IMR-90 (cell line): ENCODE results near the gene CIT. TPM values are rescaled to one million over a fixed set of nuclear protein-coding genes. Genes with fewer than 3 reads are reported as not detected.

Experiments
- ATAC-seq: fragments of 200-7000 bp; cut with Tn5 transposase; 2 replicates; pipeline ENCODE4 v1.9.1; 2020; ENCODE audit warnings: low read depth, mild to moderate bottlenecking, moderate library complexity
- BruUV-seq: library from RNA; stranded (reverse); fragments of 400-500 nt; replicated peaks from 2 replicates; lab custom pipeline; 2021; lab: Mats Ljungman, UMichigan
- CTCF ChIA-PET: fragments of 300-600 bp; formaldehyde crosslinking; extraction: SDS; loops from one replicate; lab custom pipeline; 2021; ENCODE audit warnings: antibody characterized with exemption; lab: Yijun Ruan, JAX
- POLR2A ChIA-PET: fragments of 300-600 bp; sonication (Branson Sonifier 250); formaldehyde crosslinking; loops from one replicate; lab custom pipeline; 2022; ENCODE audit warnings: antibody characterized with exemption; ENCODE audit not compliant: unreplicated experiment; lab: Charles Lee
- DNase-seq: peaks from one replicate; pipeline ENCODE4 v3.0.0; 2013
- H2AFZ ChIP-seq: replicated peaks from 2 replicates; pipeline ENCODE3; 2013; ENCODE audit warnings: low read length, mild to moderate bottlenecking; ENCODE audit not compliant: poor library complexity
- H2AK5ac ChIP-seq: 2 replicates; pipeline ENCODE4 v1.6.1; 2013; ENCODE audit warnings: low read depth, low read length, inconsistent platforms
- H2AK9ac ChIP-seq: replicated peaks from 2 replicates; pipeline ENCODE3; 2013; ENCODE audit warnings: mild to moderate bottlenecking, low read depth, low read length, moderate library complexity; ENCODE audit not compliant: poor library complexity
- H2BK120ac ChIP-seq: 2 replicates; pipeline ENCODE4 v1.6.1; 2013; ENCODE audit warnings: low read depth, low read length, inconsistent platforms
- H2BK15ac ChIP-seq: 3 replicates; pipeline ENCODE4 v1.6.1; 2013; ENCODE audit warnings: low read depth, low read length, inconsistent platforms
- H2BK20ac ChIP-seq: 2 replicates; pipeline ENCODE4 v1.6.1; 2013; ENCODE audit warnings: low read depth, mild to moderate bottlenecking, inconsistent platforms, low read length, moderate library complexity
- H2BK5ac ChIP-seq: 2 replicates; pipeline ENCODE4 v1.6.1; 2013; ENCODE audit warnings: mild to moderate bottlenecking, low read depth, low read length, inconsistent platforms; ENCODE audit not compliant: poor library complexity, severe bottlenecking
- H3K14ac ChIP-seq: replicated peaks from 2 replicates; pipeline ENCODE4 v1.6.1; 2013; ENCODE audit warnings: low read depth, low read length, inconsistent platforms
- H3K18ac ChIP-seq: 2 replicates; pipeline ENCODE4 v1.6.1; 2013; ENCODE audit warnings: low read depth, low read length, control low read depth
- H3K23ac ChIP-seq: 2 replicates; pipeline ENCODE4 v1.6.1; 2013; ENCODE audit warnings: low read depth, low read length, inconsistent platforms
- H3K27ac ChIP-seq: 2 replicates; pipeline ENCODE4 v1.5.1; 2013; ENCODE audit warnings: mild to moderate bottlenecking, control low read depth, low read length; ENCODE audit not compliant: insufficient read depth
- H3K27me3 ChIP-seq: 2 replicates; pipeline ENCODE4 v1.6.1; 2013; ENCODE audit warnings: low read length; ENCODE audit not compliant: control insufficient read depth, insufficient read depth
- H3K36me3 ChIP-seq: 2 replicates; pipeline ENCODE4 v1.6.1; 2013; ENCODE audit warnings: low read length, mixed read lengths; ENCODE audit not compliant: control insufficient read depth, insufficient read depth
- H3K4ac ChIP-seq: 2 replicates; pipeline ENCODE4 v1.6.1; 2013; ENCODE audit warnings: low read depth, low read length, inconsistent platforms
- H3K4me1 ChIP-seq: 2 replicates; pipeline ENCODE4 v1.6.1; 2013; ENCODE audit warnings: low read length, mixed read lengths; ENCODE audit not compliant: control insufficient read depth, insufficient read depth
- H3K4me2 ChIP-seq: 2 replicates; pipeline ENCODE4 v1.6.1; 2013; ENCODE audit warnings: low read depth, mild to moderate bottlenecking, control low read depth, low read length, moderate library complexity
- H3K4me3 ChIP-seq: 2 replicates; pipeline ENCODE4 v1.5.1; 2013; ENCODE audit warnings: low read depth, mild to moderate bottlenecking, control low read depth, low read length, moderate library complexity; ENCODE audit not compliant: insufficient read depth
- H3K56ac ChIP-seq: 2 replicates; pipeline ENCODE4 v1.6.1; 2013; ENCODE audit warnings: low read length, inconsistent platforms; ENCODE audit not compliant: insufficient read depth; ENCODE audit errors: extremely low read depth
- H3K79me1 ChIP-seq, 2 experiments: 2 replicates each; pipeline ENCODE4 v1.6.1; 2013; ENCODE audit warnings: low read length in 2 of 2, inconsistent platforms in 1 of 2, low read depth in 1 of 2
- H3K9ac ChIP-seq: 2 replicates; pipeline ENCODE4 v1.6.1; 2013; ENCODE audit warnings: low read depth, low read length, control low read depth
- H3K9me1 ChIP-seq: 2 replicates; pipeline ENCODE4 v1.6.1; 2013; ENCODE audit warnings: low read length, inconsistent platforms; ENCODE audit not compliant: insufficient read depth
- H3K9me3 ChIP-seq: 2 replicates; pipeline ENCODE4 v1.6.1; 2013; ENCODE audit warnings: low read length; ENCODE audit not compliant: control insufficient read depth, insufficient read depth
- H4K20me1 ChIP-seq: 2 replicates; pipeline ENCODE4 v1.6.1; 2013; ENCODE audit warnings: low read length, inconsistent platforms; ENCODE audit not compliant: insufficient read depth
- H4K5ac ChIP-seq: 2 replicates; pipeline ENCODE4 v1.6.1; 2013; ENCODE audit warnings: mild to moderate bottlenecking, low read depth, low read length, control low read depth
- H4K8ac ChIP-seq, 2 experiments: 2 replicates each; pipeline ENCODE4 v1.6.1; 2013; ENCODE audit warnings: low read depth in 2 of 2, low read length in 2 of 2, control low read depth in 1 of 2, inconsistent platforms in 1 of 2
- H4K91ac ChIP-seq: 2 replicates; pipeline ENCODE4 v1.6.1; 2013; ENCODE audit warnings: low read depth, low read length, inconsistent platforms; ENCODE audit not compliant: insufficient read depth
- BHLHE40 ChIP-seq: fragments of 150-350 bp; IDR thresholded peaks from 2 replicates; pipeline ENCODE4 v1.6.1; 2016; ENCODE audit warnings: mild to moderate bottlenecking, low read depth, low read length
- CHD1 ChIP-seq: IDR thresholded peaks from 2 replicates; pipeline ENCODE4 v1.6.1; 2012; ENCODE audit warnings: low read depth, low read length, improper control_type of control experiment
- FOS ChIP-seq: fragments of 150-350 bp; IDR thresholded peaks from 2 replicates; pipeline ENCODE4 v1.6.1; 2016; ENCODE audit warnings: low read depth, low read length
- MAFK ChIP-seq: IDR thresholded peaks from 2 replicates; pipeline ENCODE4 v1.6.1; 2012; ENCODE audit warnings: low read depth, low read length, improper control_type of control experiment
- MAZ ChIP-seq: IDR thresholded peaks from 2 replicates; pipeline ENCODE4 v1.6.1; 2012; ENCODE audit warnings: low read depth, mild to moderate bottlenecking, low read length, improper control_type of control experiment, moderate library complexity, borderline replicate concordance
- MXI1 ChIP-seq: IDR thresholded peaks from 2 replicates; pipeline ENCODE4 v1.6.1; 2012; ENCODE audit warnings: low read depth, mild to moderate bottlenecking, low read length, moderate library complexity, borderline replicate concordance
- NFE2L2 ChIP-seq: fragments of 150-350 bp; IDR thresholded peaks from 2 replicates; pipeline ENCODE4 v1.6.1; 2016; ENCODE audit warnings: low read depth, mild to moderate bottlenecking, low read length
- POLR2A ChIP-seq: IDR thresholded peaks from 2 replicates; pipeline ENCODE4 v1.6.1; 2012; ENCODE audit warnings: mild to moderate bottlenecking, low read depth, low read length
- RCOR1 ChIP-seq: IDR thresholded peaks from 2 replicates; pipeline ENCODE4 v1.6.1; 2012; ENCODE audit warnings: mild to moderate bottlenecking, low read length, improper control_type of control experiment; ENCODE audit not compliant: insufficient replicate concordance
- RFX5 ChIP-seq: IDR thresholded peaks from 2 replicates; pipeline ENCODE4 v1.8.0; 2012; ENCODE audit warnings: low read depth, mild to moderate bottlenecking, low read length, moderate library complexity
- SMC3 ChIP-seq: fragments of 150-350 bp; IDR thresholded peaks from 2 replicates; pipeline ENCODE4 v1.6.1; 2016; ENCODE audit warnings: low read depth, mild to moderate bottlenecking, antibody characterized with exemption, low read length, moderate library complexity
- WGBS, 2 experiments: methylation state at CpG; one replicate each; pipeline versions ENCODE4 v1.1.5 to v1.1.7; 2013; ENCODE audit warnings: missing lambda C conversion rate in 2 of 2; ENCODE audit not compliant: insufficient read length in 1 of 2; ENCODE audit errors: extremely low coverage in 2 of 2; 5-methylcytosine and 5-hydroxymethylcytosine counted together
- dilution Hi-C: fragments of 300-500 bp; cut with HindIII; formaldehyde crosslinking; loops from one replicate; pipeline ENCODE4 v1.14.3; 2018; ENCODE audit warnings: low sequenced_read_pairs; ENCODE audit not compliant: unreplicated experiment
- in situ Hi-C: fragments of 300-500 bp; cut with MboI; formaldehyde crosslinking; loops from 3 replicates; pipeline ENCODE4 v1.14.3; 2019; ENCODE audit warnings: low sequenced_read_pairs, inconsistent platforms, mixed read lengths
- intact Hi-C: fragments of 100-400 bp; cut with micrococcal nuclease; formaldehyde crosslinking; loops from 2 replicates; pipeline ENCODE4 v1.10.0; 2022
- polyA plus RNA-seq, 3 experiments: library from polyadenylated mRNA; depleted of rRNA; stranded (reverse); fragments of >200 nt; gene quantifications; 2 replicates each; pipeline ENCODE4 v1.2.3, GENCODE V29; 2012; ENCODE audit warnings: low replicate concordance in 1 of 3
- total RNA-seq: library from RNA; depleted of rRNA; stranded (reverse); fragments of >200 nt; gene quantifications from 2 replicates; pipeline ENCODE4 v1.2.3, GENCODE V29; 2012
- TF ChIP-seq, protein P1 (sequence below): fragments of 150-350 bp; IDR thresholded peaks from 2 replicates; pipeline ENCODE4 v1.6.1; 2016; ENCODE audit warnings: low read depth, mild to moderate bottlenecking, low read length, moderate library complexity, borderline replicate concordance
- TF ChIP-seq, protein P2 (sequence below): fragments of 150-350 bp; IDR thresholded peaks from 2 replicates; pipeline ENCODE4 v1.6.1; 2017; ENCODE audit warnings: mild to moderate bottlenecking, antibody characterized with exemption, low read length, low read depth
- TF ChIP-seq, protein P3 (sequence below): conservative IDR thresholded peaks from 2 replicates; pipeline ENCODE4 v1.5.1; 2012; ENCODE audit warnings: mild to moderate bottlenecking, low read depth, low read length, improper control_type of control experiment

Gene CIT
- total and polyA plus RNA-seq, 2 of the 4 experiments (the other 2 are of a cell fraction) = 13.1 to 21.0 TPM

- H3K56ac ChIP-seq = no peak overlapping the region
- no peak overlapping the region for H2BK20ac ChIP-seq
- no peak overlapping the region for H2BK120ac ChIP-seq
- H2AFZ ChIP-seq = no peak overlapping the region
- H3K79me1 ChIP-seq = peaks cover 15 to 19% of the 10 kb centered on the region in 2 experiments
- H3K4ac ChIP-seq = no peak overlapping the region
- WGBS, 2 experiments = no CpG with 5 or more reads among the region's 4 CpGs
- no peak overlapping the region for H4K5ac ChIP-seq
- no peak for ATAC-seq
- H3K4me3 ChIP-seq = no peak overlapping the region
- peaks cover 8% of the 10 kb centered on the region for H3K36me3 ChIP-seq
- peaks cover 12% of the 10 kb centered on the region; the same call in 1 of the 2 replicates for H3K9me1 ChIP-seq
- no peak overlapping the region for H3K27ac ChIP-seq
- DNase-seq = no peak
- CTCF ChIA-PET = interaction anchor here (0.5 kb wide), 1 partner anchor 13 kb away, joined by 3 read pairs; no protein-coding TSS in a partner anchor
- H3K9ac ChIP-seq = no peak overlapping the region
- H3K23ac ChIP-seq = no peak overlapping the region
- H2BK5ac ChIP-seq = no peak overlapping the region
- H3K9me3 ChIP-seq = 0 out of 2 replicates have a peak, but pooled peaks cover 2% of the 10 kb centered on the region
- in situ Hi-C loops (no loop called here), dilution Hi-C loops (no loop called here), intact Hi-C loops (no loop called here)
- H2AK5ac ChIP-seq = no peak overlapping the region
- no peak overlapping the region for H2BK15ac ChIP-seq
- H3K18ac ChIP-seq = no peak overlapping the region
- no TSS peak for BruUV-seq
- H3K4me2 ChIP-seq = no peak overlapping the region
- H2AK9ac ChIP-seq = no peak overlapping the region
- H4K20me1 ChIP-seq = no peaks in the 10 kb centered on the region
- H3K14ac ChIP-seq = no peak overlapping the region
- H4K8ac ChIP-seq = no peak overlapping the region
- no peaks in the 10 kb centered on the region for H3K27me3 ChIP-seq
- POLR2A ChIA-PET = no interaction called here
- TF ChIP-seq, protein P1, sequence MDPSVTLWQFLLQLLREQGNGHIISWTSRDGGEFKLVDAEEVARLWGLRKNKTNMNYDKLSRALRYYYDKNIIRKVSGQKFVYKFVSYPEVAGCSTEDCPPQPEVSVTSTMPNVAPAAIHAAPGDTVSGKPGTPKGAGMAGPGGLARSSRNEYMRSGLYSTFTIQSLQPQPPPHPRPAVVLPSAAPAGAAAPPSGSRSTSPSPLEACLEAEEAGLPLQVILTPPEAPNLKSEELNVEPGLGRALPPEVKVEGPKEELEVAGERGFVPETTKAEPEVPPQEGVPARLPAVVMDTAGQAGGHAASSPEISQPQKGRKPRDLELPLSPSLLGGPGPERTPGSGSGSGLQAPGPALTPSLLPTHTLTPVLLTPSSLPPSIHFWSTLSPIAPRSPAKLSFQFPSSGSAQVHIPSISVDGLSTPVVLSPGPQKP = no peak
- TF ChIP-seq MAFK (no peak), MXI1 (no peak), BHLHE40 (no peak), SMC3 (no peak), RCOR1 (no peak), NFE2L2 (no peak), POLR2A (no peak), RFX5 (no peak), MAZ (no peak), CHD1 (no peak), FOS (no peak)
- TF ChIP-seq, protein P2, sequence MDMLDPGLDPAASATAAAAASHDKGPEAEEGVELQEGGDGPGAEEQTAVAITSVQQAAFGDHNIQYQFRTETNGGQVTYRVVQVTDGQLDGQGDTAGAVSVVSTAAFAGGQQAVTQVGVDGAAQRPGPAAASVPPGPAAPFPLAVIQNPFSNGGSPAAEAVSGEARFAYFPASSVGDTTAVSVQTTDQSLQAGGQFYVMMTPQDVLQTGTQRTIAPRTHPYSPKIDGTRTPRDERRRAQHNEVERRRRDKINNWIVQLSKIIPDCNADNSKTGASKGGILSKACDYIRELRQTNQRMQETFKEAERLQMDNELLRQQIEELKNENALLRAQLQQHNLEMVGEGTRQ = no peak
- TF ChIP-seq, protein P3, sequence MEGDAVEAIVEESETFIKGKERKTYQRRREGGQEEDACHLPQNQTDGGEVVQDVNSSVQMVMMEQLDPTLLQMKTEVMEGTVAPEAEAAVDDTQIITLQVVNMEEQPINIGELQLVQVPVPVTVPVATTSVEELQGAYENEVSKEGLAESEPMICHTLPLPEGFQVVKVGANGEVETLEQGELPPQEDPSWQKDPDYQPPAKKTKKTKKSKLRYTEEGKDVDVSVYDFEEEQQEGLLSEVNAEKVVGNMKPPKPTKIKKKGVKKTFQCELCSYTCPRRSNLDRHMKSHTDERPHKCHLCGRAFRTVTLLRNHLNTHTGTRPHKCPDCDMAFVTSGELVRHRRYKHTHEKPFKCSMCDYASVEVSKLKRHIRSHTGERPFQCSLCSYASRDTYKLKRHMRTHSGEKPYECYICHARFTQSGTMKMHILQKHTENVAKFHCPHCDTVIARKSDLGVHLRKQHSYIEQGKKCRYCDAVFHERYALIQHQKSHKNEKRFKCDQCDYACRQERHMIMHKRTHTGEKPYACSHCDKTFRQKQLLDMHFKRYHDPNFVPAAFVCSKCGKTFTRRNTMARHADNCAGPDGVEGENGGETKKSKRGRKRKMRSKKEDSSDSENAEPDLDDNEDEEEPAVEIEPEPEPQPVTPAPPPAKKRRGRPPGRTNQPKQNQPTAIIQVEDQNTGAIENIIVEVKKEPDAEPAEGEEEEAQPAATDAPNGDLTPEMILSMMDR = no peak
- no peak overlapping the region for H4K91ac ChIP-seq
- peaks cover 2% of the 10 kb centered on the region for H3K4me1 ChIP-seq
These were observed 90.6 kb downstream of the CIT start for GRCh38 chr12:119786539-119786938.
